GM12878 (cell line): ENCODE results near the gene C12orf43. TPM values are rescaled to one million over a fixed set of nuclear protein-coding genes. Genes with fewer than 3 reads are reported as not detected.

Source experiments
- ATAC-seq: fragments of 200-7000 bp; cut with Tn5 transposase; 3 replicates; pipeline ENCODE4 v1.9.1; 2020; ENCODE audit warnings: mild to moderate bottlenecking, moderate library complexity
- BruUV-seq: library from RNA; stranded (reverse); fragments of 400-500 nt; replicated peaks from 2 replicates; lab custom pipeline; 2021; lab: Mats Ljungman, UMichigan
- CTCF ChIA-PET: fragments of 300-600 bp; sonication (Branson Sonifier 250); formaldehyde crosslinking; extraction: SDS; loops from one replicate; lab custom pipeline; 2021; ENCODE audit warnings: inconsistent platforms; lab: Yijun Ruan, JAX
- POLR2A ChIA-PET: fragments of 350-600 bp; formaldehyde crosslinking; extraction: SDS; loops from one replicate; lab custom pipeline; 2021; ENCODE audit warnings: inconsistent platforms; lab: Charles Lee
- RAD21 ChIA-PET: fragments of 300-600 bp; sonication (Branson Sonifier 250); formaldehyde crosslinking; loops from one replicate; lab custom pipeline; 2023; ENCODE audit warnings: antibody characterized with exemption; ENCODE audit not compliant: unreplicated experiment; lab: Charles Lee
- SMC1A ChIA-PET: fragments of 300-600 bp; sonication (Branson Sonifier 250); formaldehyde crosslinking; loops from one replicate; lab custom pipeline; 2023; ENCODE audit not compliant: unreplicated experiment, uncharacterized antibody; lab: Charles Lee
- DNase-seq: peaks from one replicate; pipeline ENCODE4 v3.0.0-alpha.2; 2011; ENCODE audit warnings: low read depth, low spot score
- FAIRE-seq: peaks from 3 replicates; lab custom pipeline; 2011; peaks lifted over from hg19 to GRCh38; lab: Jason Lieb, UNC
- H2AFZ ChIP-seq: 2 replicates; pipeline ENCODE4 v1.6.0; 2011; ENCODE audit warnings: low read depth, low read length, control low read depth; ENCODE audit not compliant: control insufficient read depth
- H3K27ac ChIP-seq: 2 replicates; pipeline ENCODE4 v1.5.1; 2011; ENCODE audit warnings: control low read depth; ENCODE audit not compliant: control insufficient read depth, insufficient read depth
- H3K27me3 ChIP-seq, 2 experiments: replicated peaks in 1 of 2; 2 replicates each; pipeline versions ENCODE4 v1.6.0 to v1.6.1; 2011; ENCODE audit warnings: low read length in 1 of 2; ENCODE audit not compliant: control insufficient read depth in 2 of 2, insufficient read depth in 2 of 2
- H3K36me3 ChIP-seq, 2 experiments: 2 replicates each; pipeline ENCODE4 v1.5.1; 2011; ENCODE audit warnings: low read length in 1 of 2; ENCODE audit not compliant: control insufficient read depth in 2 of 2, insufficient read depth in 2 of 2
- H3K4me1 ChIP-seq: 2 replicates; pipeline ENCODE4 v1.6.1; 2011; ENCODE audit warnings: mild to moderate bottlenecking, low read length, moderate library complexity, mixed read lengths; ENCODE audit not compliant: control insufficient read depth, insufficient read depth
- H3K4me2 ChIP-seq: 2 replicates; pipeline ENCODE4 v1.6.0; 2011; ENCODE audit warnings: control low read depth; ENCODE audit not compliant: control insufficient read depth, insufficient read depth
- H3K4me3 ChIP-seq: fragments of 200-600 bp; sonication (generic); 2 replicates; pipeline ENCODE4 v1.5.1; 2016
- H3K79me2 ChIP-seq: 2 replicates; pipeline ENCODE4 v1.6.0; 2011; ENCODE audit warnings: low read length; ENCODE audit not compliant: control insufficient read depth, insufficient read depth
- H3K9ac ChIP-seq: 2 replicates; pipeline ENCODE4 v1.8.0; 2011; ENCODE audit warnings: low read length, control low read depth, mixed read lengths; ENCODE audit not compliant: control insufficient read depth, insufficient read depth
- H3K9me3 ChIP-seq: replicated peaks from 3 replicates; pipeline ENCODE4 v1.5.1; 2011; ENCODE audit warnings: mild to moderate bottlenecking, low read length; ENCODE audit not compliant: control insufficient read depth, insufficient read depth
- H4K20me1 ChIP-seq: 2 replicates; pipeline ENCODE4 v1.6.0; 2011; ENCODE audit not compliant: control insufficient read depth, insufficient read depth
- BMI1 ChIP-seq: fragments of 450-650 bp; IDR thresholded peaks from 2 replicates; pipeline ENCODE4 v1.6.1; 2016; ENCODE audit warnings: mild to moderate bottlenecking, moderate library complexity, borderline replicate concordance
- CHD4 ChIP-seq: fragments of 200-600 bp; sonication (generic); IDR thresholded peaks from 2 replicates; pipeline ENCODE4 v1.6.1; 2016; ENCODE audit warnings: mild to moderate bottlenecking
- GATAD2B ChIP-seq: fragments of 450-650 bp; conservative IDR thresholded peaks from 2 replicates; pipeline ENCODE4 v1.6.1; 2017; ENCODE audit warnings: low read depth, mild to moderate bottlenecking, moderate library complexity
- MTA2 ChIP-seq: fragments of 450-650 bp; IDR thresholded peaks from 2 replicates; pipeline ENCODE4 v1.6.1; 2016; ENCODE audit warnings: low read depth, mild to moderate bottlenecking, moderate library complexity
- POU2F2 ChIP-seq: IDR thresholded peaks from 3 replicates; pipeline ENCODE4 v1.6.1; 2011; ENCODE audit warnings: low read depth, mild to moderate bottlenecking, low read length, borderline replicate concordance
- RELA ChIP-seq: fragments of 450-650 bp; IDR thresholded peaks from 2 replicates; pipeline ENCODE4 v1.8.0; 2014; ENCODE audit warnings: borderline replicate concordance; ENCODE audit not compliant: partially characterized antibody
- ZNF274 ChIP-seq: IDR thresholded peaks from one replicate; pipeline ENCODE4 v1.8.0; 2011; ENCODE audit not compliant: insufficient read length, insufficient read depth
- WGBS: methylation state at CpG from one replicate; pipeline ENCODE4 v1.1.6; 2016; ENCODE audit warnings: low lambda C conversion rate; ENCODE audit not compliant: insufficient replicate concordance, insufficient coverage; ENCODE audit errors: missing lambda C conversion rate; 5-methylcytosine and 5-hydroxymethylcytosine counted together
- in situ Hi-C: fragments of 300-500 bp; cut with MboI; formaldehyde crosslinking; loops from 9 replicates; pipeline ENCODE4 v1.14.3; 2018; ENCODE audit warnings: mixed read lengths
- intact Hi-C: fragments of 100-400 bp; cut with micrococcal nuclease; formaldehyde crosslinking; loops from one replicate; pipeline ENCODE4 v1.14.2; 2022; ENCODE audit not compliant: unreplicated experiment
- polyA plus RNA-seq, 11 experiments: library from polyadenylated mRNA; depleted of rRNA in 4 of 11; unstranded in 6 of 11; stranded (reverse) in 5 of 11; fragments of >200 nt; fragmentation: Nextera tagmentation in 4 of 11; fragmentation: Illumina TruSeq in 1 of 11; extraction: Ambion mirVana in 4 of 11; extraction: Trizol in 1 of 11; gene quantifications; 1 replicate in 1 of 11; 2 replicates in 10 of 11; pipeline versions ENCODE4 v1.2.1 to v1.2.3, GENCODE V29; 2011 to 2016; ENCODE audit warnings: inconsistent platforms in 2 of 11, missing spikeins in 2 of 11, low read depth in 1 of 11
- total RNA-seq, 4 experiments: library from RNA; depleted of rRNA in 3 of 4; stranded (reverse); fragments of >200 nt in 3 of 4; fragmentation: Illumina TruSeq in 1 of 4; extraction: Trizol in 1 of 4; gene quantifications; 2 replicates each; pipeline versions ENCODE4 v1.2.1 to v1.2.3, GENCODE V29; 2013 to 2021
- TF ChIP-seq, protein P1 (sequence below), 3 experiments: IDR thresholded peaks in 2 of 3; conservative IDR thresholded peaks in 1 of 3; 2 replicates each; pipeline ENCODE4 v1.5.1; 2011; ENCODE audit warnings: low read depth in 3 of 3, low read length in 3 of 3, mild to moderate bottlenecking in 3 of 3, control low read depth in 2 of 3, moderate library complexity in 2 of 3, inconsistent platforms in 1 of 3, mixed read lengths in 1 of 3; ENCODE audit not compliant: control insufficient read depth in 2 of 3, insufficient read depth in 1 of 3; ENCODE audit errors: extremely low read depth in 1 of 3
- TF ChIP-seq, protein P2 (sequence below): fragments of 150-350 bp; IDR thresholded peaks from 2 replicates; pipeline ENCODE4 v1.6.1; 2016; ENCODE audit warnings: low read depth, low read length

Gene C12orf43
- total and polyA plus RNA-seq, 10 of the 15 experiments (the other 5 are each of a cell fraction or from before 2014, with no cell fraction given): 7.5 to 30.8 (median 21.3) TPM

DNA sequence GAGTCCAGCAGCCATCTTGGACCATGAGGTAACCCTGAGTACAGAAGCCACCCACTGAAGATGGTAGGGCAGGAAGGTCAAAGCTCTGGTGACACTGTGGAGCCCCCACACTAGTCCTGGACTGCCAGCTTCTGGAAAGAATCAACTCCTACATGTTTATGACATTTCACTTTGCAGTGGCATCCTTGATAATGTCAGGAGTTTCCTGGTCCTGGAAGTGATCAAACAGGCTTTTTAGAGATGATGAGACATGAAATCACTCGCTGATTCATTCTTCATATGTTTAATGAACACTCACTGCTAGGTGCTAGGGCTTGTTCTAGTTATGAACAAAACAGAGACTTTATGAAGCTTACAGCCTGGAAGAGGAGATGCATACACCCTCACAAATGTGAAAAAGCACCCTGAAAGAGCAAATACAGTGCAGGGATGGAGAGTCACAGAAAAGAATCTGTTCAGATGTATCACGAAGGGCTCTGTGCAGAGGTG lies 53.7 kb downstream of the C12orf43 start:
- Histone ChIP-seq H3K27ac (no peak overlapping the region), H4K20me1 (no peaks in the 10 kb centered on the region), H3K27me3 (no peaks in the 10 kb centered on the region), H3K36me3 (no peaks in the 10 kb centered on the region), H2AFZ (no peak overlapping the region), H3K4me3 (no peak overlapping the region), H3K4me1 (peaks cover 10% of the 10 kb centered on the region), H3K4me2 (no peak overlapping the region), H3K9ac (no peak overlapping the region), H3K79me2 (no peaks in the 10 kb centered on the region), H3K9me3 (no peaks in the 10 kb centered on the region)
- TF ChIP-seq BMI1 (no peak), POU2F2 (no peak), ZNF274 (no peak), RELA (no peak), GATAD2B (no peak), MTA2 (no peak), CHD4 (no peak)
- TF ChIP-seq, protein P1, sequence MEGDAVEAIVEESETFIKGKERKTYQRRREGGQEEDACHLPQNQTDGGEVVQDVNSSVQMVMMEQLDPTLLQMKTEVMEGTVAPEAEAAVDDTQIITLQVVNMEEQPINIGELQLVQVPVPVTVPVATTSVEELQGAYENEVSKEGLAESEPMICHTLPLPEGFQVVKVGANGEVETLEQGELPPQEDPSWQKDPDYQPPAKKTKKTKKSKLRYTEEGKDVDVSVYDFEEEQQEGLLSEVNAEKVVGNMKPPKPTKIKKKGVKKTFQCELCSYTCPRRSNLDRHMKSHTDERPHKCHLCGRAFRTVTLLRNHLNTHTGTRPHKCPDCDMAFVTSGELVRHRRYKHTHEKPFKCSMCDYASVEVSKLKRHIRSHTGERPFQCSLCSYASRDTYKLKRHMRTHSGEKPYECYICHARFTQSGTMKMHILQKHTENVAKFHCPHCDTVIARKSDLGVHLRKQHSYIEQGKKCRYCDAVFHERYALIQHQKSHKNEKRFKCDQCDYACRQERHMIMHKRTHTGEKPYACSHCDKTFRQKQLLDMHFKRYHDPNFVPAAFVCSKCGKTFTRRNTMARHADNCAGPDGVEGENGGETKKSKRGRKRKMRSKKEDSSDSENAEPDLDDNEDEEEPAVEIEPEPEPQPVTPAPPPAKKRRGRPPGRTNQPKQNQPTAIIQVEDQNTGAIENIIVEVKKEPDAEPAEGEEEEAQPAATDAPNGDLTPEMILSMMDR (IDR thresholded peaks at IDR 0.05 in 2 of 3, conservative IDR thresholded peaks at IDR 0.05 in 1 of 3; ENCODE audit: control insufficient read depth in 2 of 3, extremely low read depth in 1 of 3, insufficient read depth in 1 of 3, low read depth in 3 of 3, low read length in 3 of 3): no peak
- TF ChIP-seq, protein P2, sequence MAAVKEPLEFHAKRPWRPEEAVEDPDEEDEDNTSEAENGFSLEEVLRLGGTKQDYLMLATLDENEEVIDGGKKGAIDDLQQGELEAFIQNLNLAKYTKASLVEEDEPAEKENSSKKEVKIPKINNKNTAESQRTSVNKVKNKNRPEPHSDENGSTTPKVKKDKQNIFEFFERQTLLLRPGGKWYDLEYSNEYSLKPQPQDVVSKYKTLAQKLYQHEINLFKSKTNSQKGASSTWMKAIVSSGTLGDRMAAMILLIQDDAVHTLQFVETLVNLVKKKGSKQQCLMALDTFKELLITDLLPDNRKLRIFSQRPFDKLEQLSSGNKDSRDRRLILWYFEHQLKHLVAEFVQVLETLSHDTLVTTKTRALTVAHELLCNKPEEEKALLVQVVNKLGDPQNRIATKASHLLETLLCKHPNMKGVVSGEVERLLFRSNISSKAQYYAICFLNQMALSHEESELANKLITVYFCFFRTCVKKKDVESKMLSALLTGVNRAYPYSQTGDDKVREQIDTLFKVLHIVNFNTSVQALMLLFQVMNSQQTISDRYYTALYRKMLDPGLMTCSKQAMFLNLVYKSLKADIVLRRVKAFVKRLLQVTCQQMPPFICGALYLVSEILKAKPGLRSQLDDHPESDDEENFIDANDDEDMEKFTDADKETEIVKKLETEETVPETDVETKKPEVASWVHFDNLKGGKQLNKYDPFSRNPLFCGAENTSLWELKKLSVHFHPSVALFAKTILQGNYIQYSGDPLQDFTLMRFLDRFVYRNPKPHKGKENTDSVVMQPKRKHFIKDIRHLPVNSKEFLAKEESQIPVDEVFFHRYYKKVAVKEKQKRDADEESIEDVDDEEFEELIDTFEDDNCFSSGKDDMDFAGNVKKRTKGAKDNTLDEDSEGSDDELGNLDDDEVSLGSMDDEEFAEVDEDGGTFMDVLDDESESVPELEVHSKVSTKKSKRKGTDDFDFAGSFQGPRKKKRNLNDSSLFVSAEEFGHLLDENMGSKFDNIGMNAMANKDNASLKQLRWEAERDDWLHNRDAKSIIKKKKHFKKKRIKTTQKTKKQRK: no peak
- BruUV-seq: no TSS peak
- no peak for DNase-seq
- POLR2A ChIA-PET: interaction anchor here (1.6 kb wide), 1 partner anchor 106 kb away, joined by 5 read pairs; no protein-coding TSS in a partner anchor
- SMC1A ChIA-PET: interaction anchor here (1.3 to 2.2 kb wide), 4 partner anchors 9 to 106 kb away, joined by 3 to 14 read pairs (median 4); no protein-coding TSS in a partner anchor
- ATAC-seq: no peak
- CTCF ChIA-PET: interaction anchor here (2.0 to 5.2 kb wide), 3 partner anchors 9 to 314 kb away, joined by 6 to 52 read pairs (median 10); no protein-coding TSS in a partner anchor
- 2% methylated on average over 2 of the region's 2 CpGs for WGBS
- FAIRE-seq: no peak
- intact Hi-C loops: loop anchor here (5.0 kb wide), 1 partner anchor 60 kb away; the partner anchor contains the start of gene SPPL3
- RAD21 ChIA-PET: interaction anchor here (1.4 kb wide), 1 partner anchor 77 kb away, joined by 6 read pairs; no protein-coding TSS in a partner anchor
- in situ Hi-C loops: no loop called here
